Colonic mucosa (tissue), 4 donors: Measurements from ENCODE around the gene MAGEA9. TPM values are rescaled to one million over a fixed set of nuclear protein-coding genes. Genes with fewer than 3 reads are reported as not detected.

Experiments
- DNase-seq: peaks from one replicate; pipeline ENCODE4 v3.0.0-alpha.2; 2020
- H3K27ac ChIP-seq: fragments of 200-600 bp; one replicate; pipeline ENCODE4 v1.8.0; 2021
- H3K27me3 ChIP-seq: fragments of 200-600 bp; one replicate; pipeline ENCODE4 v1.8.0; 2021
- H3K36me3 ChIP-seq: fragments of 200-600 bp; one replicate; pipeline ENCODE4 v1.8.0; 2021
- H3K4me1 ChIP-seq: fragments of 200-600 bp; one replicate; pipeline ENCODE4 v1.8.0; 2021; ENCODE audit warnings: mild to moderate bottlenecking
- H3K4me3 ChIP-seq: fragments of 200-600 bp; one replicate; pipeline ENCODE4 v1.8.0; 2021
- H3K9ac ChIP-seq, 2 donors: one replicate each; pipeline ENCODE4 v1.7.0; 2013; ENCODE audit warnings: control low read depth in 2 of 2, low read depth in 2 of 2, low read length in 2 of 2
- H3K9me3 ChIP-seq: fragments of 200-600 bp; one replicate; pipeline ENCODE4 v1.8.0; 2021
- intact Hi-C: fragments of 100-400 bp; cut with DNase I; formaldehyde crosslinking; loops from one replicate; pipeline ENCODE4 v1.14.1; 2022
- total RNA-seq, 2 donors: library from RNA; stranded (reverse); fragmentation: NEBNext Ultra II Directional in 1 of 2; extraction: Animal tissue kit (Norgen Biotek cat#: 25700) in 1 of 2; gene quantifications; one replicate each; pipeline ENCODE4 v1.2.1, GENCODE V29; 2021
- TF ChIP-seq, protein P1 (sequence below): fragments of 200-600 bp; IDR thresholded peaks from one replicate; pipeline ENCODE4 v1.8.0; 2022; ENCODE audit warnings: antibody characterized with exemption, mild to moderate bottlenecking
- donor health status: healthy.
- donor health status: DM: no; HTN: no; CAD: no.
- donor health status: DM: no; HTN: no; CAD: no.

The MAGEA9 gene
- total RNA-seq, 2 donors from 2014 or later: not detected

DNA sequence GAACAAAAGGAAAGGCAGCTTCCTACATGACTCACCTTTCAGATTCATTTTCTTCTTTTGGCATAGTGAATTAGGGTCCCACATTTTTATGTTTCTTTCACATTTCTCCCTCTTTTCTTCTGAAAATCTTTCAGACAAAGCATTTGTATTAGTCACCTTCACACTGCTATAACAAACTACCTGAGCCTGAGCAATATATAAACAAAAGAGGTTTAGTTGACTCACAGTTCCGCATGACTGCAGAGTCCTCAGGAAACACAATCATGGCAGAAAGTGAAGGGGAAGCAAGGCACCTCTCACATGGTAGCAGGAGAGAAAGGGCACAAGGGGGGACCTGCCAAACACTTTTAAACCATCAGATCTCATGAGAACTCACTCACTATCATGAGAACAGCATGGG is 36.9 kb downstream of the MAGEA9 start:
- Histone ChIP-seq H3K36me3 (no peaks in the 10 kb centered on the region), H3K9me3 (no peaks in the 10 kb centered on the region), H3K27ac (no peak overlapping the region), H3K9ac (no peak overlapping the region), H3K27me3 (no peaks in the 10 kb centered on the region), H3K4me3 (no peak overlapping the region), H3K4me1 (no peaks in the 10 kb centered on the region)
- no peak for DNase-seq
- TF ChIP-seq, protein P1, sequence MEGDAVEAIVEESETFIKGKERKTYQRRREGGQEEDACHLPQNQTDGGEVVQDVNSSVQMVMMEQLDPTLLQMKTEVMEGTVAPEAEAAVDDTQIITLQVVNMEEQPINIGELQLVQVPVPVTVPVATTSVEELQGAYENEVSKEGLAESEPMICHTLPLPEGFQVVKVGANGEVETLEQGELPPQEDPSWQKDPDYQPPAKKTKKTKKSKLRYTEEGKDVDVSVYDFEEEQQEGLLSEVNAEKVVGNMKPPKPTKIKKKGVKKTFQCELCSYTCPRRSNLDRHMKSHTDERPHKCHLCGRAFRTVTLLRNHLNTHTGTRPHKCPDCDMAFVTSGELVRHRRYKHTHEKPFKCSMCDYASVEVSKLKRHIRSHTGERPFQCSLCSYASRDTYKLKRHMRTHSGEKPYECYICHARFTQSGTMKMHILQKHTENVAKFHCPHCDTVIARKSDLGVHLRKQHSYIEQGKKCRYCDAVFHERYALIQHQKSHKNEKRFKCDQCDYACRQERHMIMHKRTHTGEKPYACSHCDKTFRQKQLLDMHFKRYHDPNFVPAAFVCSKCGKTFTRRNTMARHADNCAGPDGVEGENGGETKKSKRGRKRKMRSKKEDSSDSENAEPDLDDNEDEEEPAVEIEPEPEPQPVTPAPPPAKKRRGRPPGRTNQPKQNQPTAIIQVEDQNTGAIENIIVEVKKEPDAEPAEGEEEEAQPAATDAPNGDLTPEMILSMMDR: no peak
- intact Hi-C loops: no loop called here

DNA sequence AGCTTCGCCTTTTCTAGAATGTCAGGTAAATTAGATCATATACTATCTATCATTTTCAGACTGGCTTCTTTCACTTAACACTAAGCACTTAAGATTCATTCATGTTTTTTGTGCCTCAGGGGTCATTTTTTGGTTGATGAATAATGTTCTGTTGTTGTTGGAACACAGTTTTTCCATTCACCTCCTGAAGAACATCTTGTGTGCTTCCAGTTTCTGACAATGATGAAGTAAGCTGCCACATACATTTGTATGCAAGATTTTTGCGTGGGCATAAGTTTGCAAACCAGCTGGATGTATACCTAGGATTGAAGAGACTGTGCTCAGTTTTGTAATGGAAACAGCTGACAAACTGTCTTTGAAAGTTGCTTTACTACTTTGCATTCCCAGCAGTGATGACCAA is 37.6 kb downstream of the MAGEA9 start:
- Histone ChIP-seq H3K9ac (no peak overlapping the region), H3K9me3 (no peaks in the 10 kb centered on the region), H3K27ac (no peak overlapping the region), H3K27me3 (no peaks in the 10 kb centered on the region), H3K4me1 (no peaks in the 10 kb centered on the region), H3K4me3 (no peak overlapping the region), H3K36me3 (no peaks in the 10 kb centered on the region)
- intact Hi-C loops: no loop called here
- no peak for DNase-seq
- TF ChIP-seq, protein P1: no peak

DNA sequence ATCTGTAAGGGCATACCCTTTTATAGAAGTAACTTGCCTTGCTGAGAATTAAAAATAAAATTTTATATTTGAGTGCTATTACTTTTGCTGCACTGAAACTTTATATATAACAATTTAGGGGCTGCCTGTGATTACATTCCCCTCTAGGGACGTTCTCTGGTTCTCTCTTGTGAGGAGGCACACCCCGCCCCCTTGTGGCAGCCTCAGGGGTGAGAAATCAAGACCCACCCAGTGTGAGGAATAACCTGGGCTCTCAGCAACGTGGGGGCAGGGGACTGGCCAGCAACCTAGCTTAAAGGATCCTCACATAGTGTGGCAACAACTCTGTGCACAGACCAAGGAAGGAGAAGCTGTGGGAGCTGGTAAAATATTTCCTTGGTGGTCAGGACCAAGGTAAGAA is 43.7 kb downstream of the MAGEA9 start:
- Histone ChIP-seq H3K27ac (no peak overlapping the region), H3K27me3 (no peaks in the 10 kb centered on the region), H3K9ac (no peak overlapping the region), H3K4me3 (no peak overlapping the region), H3K4me1 (no peaks in the 10 kb centered on the region), H3K9me3 (no peaks in the 10 kb centered on the region), H3K36me3 (no peaks in the 10 kb centered on the region)
- TF ChIP-seq, protein P1: no peak
- DNase-seq: no peak
- intact Hi-C loops: no loop called here

DNA sequence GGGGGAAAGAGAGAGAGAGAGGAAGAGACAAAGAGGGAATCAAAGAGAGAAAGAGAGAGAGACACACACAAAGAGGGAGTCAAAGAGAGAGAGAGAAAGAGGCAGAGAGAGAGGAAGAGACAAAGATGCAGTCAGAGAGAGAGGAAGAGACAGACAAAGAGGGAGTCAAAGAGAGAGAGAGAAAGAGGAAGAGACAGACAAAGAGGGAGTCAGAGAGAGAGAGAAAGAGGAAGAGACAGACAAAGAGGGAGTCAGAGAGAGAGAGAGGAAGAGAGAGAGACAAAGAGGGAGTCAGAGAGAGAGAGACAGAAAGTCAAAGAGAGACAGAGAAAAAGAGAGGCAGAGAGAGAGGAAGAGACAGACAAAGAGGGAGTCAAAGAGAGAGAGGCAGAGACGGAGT is 45.5 kb downstream of the MAGEA9 start:
- no peak for DNase-seq
- no peak overlapping the region for H3K27ac ChIP-seq
- H3K9ac ChIP-seq: no peak overlapping the region
- H3K36me3 ChIP-seq: no peaks in the 10 kb centered on the region
- no peaks in the 10 kb centered on the region for H3K4me1 ChIP-seq
- no peaks in the 10 kb centered on the region for H3K9me3 ChIP-seq
- intact Hi-C loops: no loop called here
- no peak overlapping the region for H3K4me3 ChIP-seq
- TF ChIP-seq, protein P1: no peak
- H3K27me3 ChIP-seq: no peaks in the 10 kb centered on the region

DNA sequence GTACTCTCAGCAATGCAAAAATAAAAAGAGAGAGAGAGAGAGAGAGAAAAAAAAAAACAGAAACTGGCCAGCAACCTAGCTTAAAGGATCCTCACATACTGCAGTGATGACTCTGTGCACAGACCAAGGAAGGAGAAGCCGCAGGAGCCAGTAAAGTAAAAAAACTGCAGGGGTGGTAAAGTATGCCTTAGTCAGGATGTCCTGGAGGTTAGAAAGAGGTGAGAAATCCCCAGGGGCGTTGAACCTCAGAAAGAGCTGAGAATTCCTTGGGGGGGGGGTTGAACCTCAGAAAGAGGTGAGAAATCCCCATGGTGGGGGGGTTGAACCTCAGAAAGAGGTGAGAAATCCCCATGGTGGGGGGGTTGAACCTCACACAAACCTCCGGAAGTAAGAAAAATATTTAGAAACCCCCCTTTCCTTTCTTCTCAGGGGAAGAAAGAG is 48.0 kb downstream of the MAGEA9 start:
- no peaks in the 10 kb centered on the region for H3K36me3 ChIP-seq
- no peak overlapping the region for H3K4me3 ChIP-seq
- no peaks in the 10 kb centered on the region for H3K4me1 ChIP-seq
- no peaks in the 10 kb centered on the region for H3K27me3 ChIP-seq
- no peak overlapping the region for H3K27ac ChIP-seq
- H3K9ac ChIP-seq: no peak overlapping the region
- TF ChIP-seq, protein P1: no peak
- intact Hi-C loops: no loop called here
- no peaks in the 10 kb centered on the region for H3K9me3 ChIP-seq
- no peak for DNase-seq
